Activated T-cell treated with anti-CD3 and anti-CD28 coated beads, Interleukin-2, amount 50 U/mL, for 4 hours (primary cell): ENCODE measurements around the gene SSX2IP. TPM values are rescaled to one million over a fixed set of nuclear protein-coding genes. Genes with fewer than 3 reads are reported as not detected.

Experiments
- ATAC-seq, 2 donors: fragments of 200-7000 bp; cut with Tn5 transposase; one replicate each; pipeline ENCODE4 v1.10.0; 2021
- DNase-seq: peaks from one replicate; pipeline ENCODE4 v3.0.0-alpha.2; 2020
- H3K27me3 Mint-ChIP-seq: one replicate; pipeline ENCODE4 v1.8.0; 2021; ENCODE audit warnings: low read depth, mixed read lengths
- H3K36me3 Mint-ChIP-seq: one replicate; pipeline ENCODE4 v1.8.0; 2022; ENCODE audit warnings: mixed read lengths; ENCODE audit not compliant: insufficient read depth
- H3K4me1 Mint-ChIP-seq: one replicate; pipeline ENCODE4 v1.8.0; 2021; ENCODE audit warnings: low read depth, mixed read lengths
- H3K4me3 Mint-ChIP-seq: one replicate; pipeline ENCODE4 v1.8.0; 2021; ENCODE audit warnings: mild to moderate bottlenecking, moderate library complexity, mixed read lengths
- H3K9me3 Mint-ChIP-seq: one replicate; pipeline ENCODE4 v1.8.0; 2021; ENCODE audit warnings: mixed read lengths
- total RNA-seq, 3 donors: library from RNA; stranded (reverse); gene quantifications; one replicate each; pipeline ENCODE4 v1.2.1, GENCODE V29; 2021

The SSX2IP gene
- total RNA-seq, 3 donors from 2014 or later: 5.7 to 8.7 (median 8.4) TPM

- DNase-seq (no peak), ATAC-seq (no peak)
- no peak overlapping the region for H3K4me3 Mint-ChIP-seq
- no peaks in the 10 kb centered on the region for H3K9me3 Mint-ChIP-seq
- H3K4me1 Mint-ChIP-seq: peaks cover 2% of the 10 kb centered on the region
- H3K36me3 Mint-ChIP-seq: no peaks in the 10 kb centered on the region
- no peaks in the 10 kb centered on the region for H3K27me3 Mint-ChIP-seq
These were observed 30.0 kb upstream of the SSX2IP start for GRCh38 chr1:84720221-84720780.

- Mint-ChIP-seq H3K36me3 (no peaks in the 10 kb centered on the region), H3K4me3 (no peak overlapping the region), H3K27me3 (no peaks in the 10 kb centered on the region), H3K9me3 (no peaks in the 10 kb centered on the region), H3K4me1 (peaks cover 2% of the 10 kb centered on the region)
- DNase-seq (no peak), ATAC-seq (no peak)
These were observed 29.4 kb upstream of the SSX2IP start for GRCh38 chr1:84719543-84720217.

DNA sequence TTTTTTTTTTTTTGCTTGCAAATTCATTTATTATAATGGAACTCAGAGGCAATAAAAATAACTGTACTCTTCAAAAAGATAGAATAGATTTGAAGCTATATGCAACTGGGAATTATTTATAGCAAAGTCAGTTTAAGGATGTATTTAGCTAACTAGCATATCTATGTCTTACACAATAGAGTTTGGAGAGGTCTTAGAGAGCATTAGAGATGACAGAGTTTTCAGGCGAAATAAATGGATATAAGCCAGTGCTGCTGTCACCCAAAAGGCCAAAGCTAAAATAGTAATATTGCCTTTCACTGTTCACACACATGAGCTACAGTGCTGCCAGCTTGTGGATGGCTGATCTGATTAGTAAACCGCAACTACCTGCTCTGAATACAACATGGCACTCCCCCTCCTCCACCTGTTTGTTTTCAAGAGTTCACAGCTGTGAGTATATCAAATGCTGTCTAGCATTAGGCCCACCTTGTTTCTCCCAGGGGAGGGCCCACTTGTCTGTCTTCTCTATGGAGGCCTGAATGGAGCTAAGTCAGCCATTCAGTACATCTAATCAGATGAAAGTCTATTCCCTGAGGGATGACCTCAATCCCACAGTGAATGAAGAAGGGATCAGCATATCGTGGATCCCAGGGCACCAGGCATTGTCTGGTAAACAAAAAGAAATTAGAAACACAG, 25.2 kb upstream of the SSX2IP start:
- Mint-ChIP-seq H3K36me3 (no peaks in the 10 kb centered on the region), H3K4me1 (peaks cover under 1% of the 10 kb centered on the region), H3K4me3 (no peak overlapping the region), H3K9me3 (no peaks in the 10 kb centered on the region), H3K27me3 (no peaks in the 10 kb centered on the region)
- ATAC-seq (no peak), DNase-seq (no peak)

DNA sequence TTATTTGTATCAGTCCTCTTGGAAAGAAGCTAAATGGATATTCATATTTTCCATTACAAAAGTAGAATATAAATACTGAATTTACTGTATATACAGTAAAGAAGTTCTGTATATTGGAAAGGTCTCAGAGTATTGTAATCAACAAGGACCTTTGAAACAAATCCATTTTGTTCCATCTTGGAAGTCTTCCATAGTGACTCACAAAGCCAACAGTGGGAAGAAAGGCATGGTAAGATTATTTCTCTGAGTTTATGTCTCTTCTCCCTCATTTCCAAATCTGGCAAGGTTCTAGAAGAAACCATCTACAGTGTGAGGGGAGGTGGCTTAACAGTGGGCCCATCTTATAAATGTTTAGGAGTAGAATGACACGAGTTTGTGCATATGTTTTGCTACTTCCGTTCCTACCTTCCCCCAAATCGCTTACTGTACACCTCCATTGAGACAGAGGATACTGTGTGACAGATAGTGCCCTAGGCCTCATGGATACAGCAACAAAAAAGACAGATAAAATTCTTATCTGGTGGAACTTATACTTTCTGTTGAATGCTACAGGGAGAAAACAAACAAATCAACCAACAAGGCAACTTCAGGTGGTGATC, 22.1 kb upstream of the SSX2IP start:
- no peaks in the 10 kb centered on the region for H3K9me3 Mint-ChIP-seq

GRCh38 chr1:84711869-84712268, 21.6 kb upstream of the SSX2IP start:
- ATAC-seq: no peak
- H3K36me3 Mint-ChIP-seq: no peaks in the 10 kb centered on the region
- no peak for DNase-seq
- no peaks in the 10 kb centered on the region for H3K27me3 Mint-ChIP-seq
- H3K4me1 Mint-ChIP-seq: no peaks in the 10 kb centered on the region
- no peaks in the 10 kb centered on the region for H3K9me3 Mint-ChIP-seq
- H3K4me3 Mint-ChIP-seq: no peak overlapping the region

More for the DNA sequence above, 22.1 kb upstream of the SSX2IP start:
- ATAC-seq: no peak
- Mint-ChIP-seq H3K36me3 (no peaks in the 10 kb centered on the region), H3K27me3 (no peaks in the 10 kb centered on the region), H3K4me1 (no peaks in the 10 kb centered on the region), H3K4me3 (no peak overlapping the region)
- DNase-seq: no peak

DNA sequence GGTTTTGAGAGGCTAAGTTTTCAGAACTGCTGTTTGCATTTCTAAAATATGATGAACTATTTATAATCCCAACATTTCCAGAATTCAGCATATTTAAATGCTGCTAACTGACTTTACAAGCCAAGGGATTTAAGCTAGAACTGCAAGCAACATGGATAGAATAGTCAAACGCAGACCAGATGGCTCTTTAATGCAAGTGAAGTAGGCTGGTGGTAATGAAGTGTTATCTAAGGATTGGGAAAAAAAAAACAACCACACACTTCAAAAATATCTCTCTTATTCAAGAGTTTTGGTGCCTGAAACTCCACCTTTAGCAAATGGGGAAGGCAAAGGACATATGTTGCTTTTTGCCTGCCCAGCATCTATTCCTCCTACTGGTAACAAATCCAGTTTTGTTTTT, 20.9 kb upstream of the SSX2IP start:
- H3K27me3 Mint-ChIP-seq: no peaks in the 10 kb centered on the region
- H3K4me1 Mint-ChIP-seq: no peaks in the 10 kb centered on the region
- no peak overlapping the region for H3K4me3 Mint-ChIP-seq
- H3K36me3 Mint-ChIP-seq: no peaks in the 10 kb centered on the region
- DNase-seq: no peak
- ATAC-seq: no peak
- H3K9me3 Mint-ChIP-seq: no peaks in the 10 kb centered on the region

DNA sequence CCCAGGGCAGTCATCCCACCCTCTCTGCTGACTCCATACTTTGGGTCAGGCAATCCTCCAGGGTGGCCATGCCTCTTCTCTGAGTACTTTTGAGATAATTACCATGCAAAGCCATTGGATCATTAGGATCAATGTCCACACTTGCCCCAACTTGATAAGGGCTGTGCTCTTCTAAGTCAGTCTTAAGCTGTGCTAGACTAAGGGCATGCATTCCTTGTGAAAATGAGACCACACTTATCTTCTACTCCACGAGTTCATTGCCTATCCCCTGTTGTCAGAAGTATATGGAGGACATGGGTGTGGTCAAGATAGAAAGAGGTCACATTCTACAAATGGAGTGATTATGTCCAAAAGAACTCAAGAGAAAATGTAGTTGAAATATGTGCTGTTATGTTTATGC, 18.9 kb upstream of the SSX2IP start:
- Mint-ChIP-seq H3K36me3 (no peaks in the 10 kb centered on the region), H3K4me1 (no peaks in the 10 kb centered on the region), H3K4me3 (no peak overlapping the region), H3K9me3 (no peaks in the 10 kb centered on the region), H3K27me3 (no peaks in the 10 kb centered on the region)
- ATAC-seq: no peak
- no peak for DNase-seq

DNA sequence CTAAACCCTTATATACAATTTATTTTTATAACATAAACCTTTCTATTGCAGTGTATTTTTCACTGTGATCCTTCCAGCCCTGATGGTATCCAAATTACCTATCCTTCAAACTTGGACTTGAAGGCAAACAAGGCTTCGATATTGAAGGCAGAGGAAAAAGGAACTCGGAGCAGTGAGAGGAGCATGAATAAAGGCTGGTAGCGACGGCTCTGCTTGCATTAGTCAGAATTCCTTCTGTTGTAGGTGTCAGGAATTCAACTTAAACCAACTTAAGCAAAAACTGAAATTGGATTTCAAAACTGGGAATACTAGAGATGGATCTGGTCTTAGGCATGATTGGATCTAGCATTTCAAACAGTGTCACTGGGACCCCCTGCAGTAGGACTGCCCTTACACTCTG, 17.8 kb upstream of the SSX2IP start:
- ATAC-seq: no peak
- H3K9me3 Mint-ChIP-seq: no peaks in the 10 kb centered on the region
- H3K4me3 Mint-ChIP-seq: no peak overlapping the region
- H3K36me3 Mint-ChIP-seq: no peaks in the 10 kb centered on the region
- DNase-seq: no peak
- no peaks in the 10 kb centered on the region for H3K27me3 Mint-ChIP-seq
- H3K4me1 Mint-ChIP-seq: no peaks in the 10 kb centered on the region

DNA sequence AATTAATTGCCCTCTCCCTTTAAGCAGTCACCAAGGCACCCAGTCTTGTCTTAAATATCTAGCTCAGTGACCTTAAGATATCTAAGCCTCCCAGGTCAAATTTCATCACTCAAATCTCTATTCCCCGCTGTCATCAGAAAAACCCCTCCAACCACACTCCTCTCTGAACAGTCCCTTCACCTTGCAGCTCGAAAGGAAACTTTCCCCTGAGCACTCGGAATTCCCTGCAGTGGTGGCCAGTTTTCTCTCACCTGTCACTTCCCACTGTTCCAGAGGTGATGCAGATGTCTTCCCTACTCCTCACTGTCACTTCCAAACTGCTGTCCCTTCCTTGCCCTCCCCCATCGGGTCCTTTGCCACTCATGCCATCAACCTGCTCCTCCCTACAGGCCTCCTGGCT, 15.3 kb upstream of the SSX2IP start:
- H3K27me3 Mint-ChIP-seq: peaks cover 8% of the 10 kb centered on the region
- H3K4me3 Mint-ChIP-seq: no peak overlapping the region
- peaks cover under 1% of the 10 kb centered on the region for H3K4me1 Mint-ChIP-seq
- H3K36me3 Mint-ChIP-seq: no peaks in the 10 kb centered on the region
- no peaks in the 10 kb centered on the region for H3K9me3 Mint-ChIP-seq
- DNase-seq (no peak), ATAC-seq (no peak)

DNA sequence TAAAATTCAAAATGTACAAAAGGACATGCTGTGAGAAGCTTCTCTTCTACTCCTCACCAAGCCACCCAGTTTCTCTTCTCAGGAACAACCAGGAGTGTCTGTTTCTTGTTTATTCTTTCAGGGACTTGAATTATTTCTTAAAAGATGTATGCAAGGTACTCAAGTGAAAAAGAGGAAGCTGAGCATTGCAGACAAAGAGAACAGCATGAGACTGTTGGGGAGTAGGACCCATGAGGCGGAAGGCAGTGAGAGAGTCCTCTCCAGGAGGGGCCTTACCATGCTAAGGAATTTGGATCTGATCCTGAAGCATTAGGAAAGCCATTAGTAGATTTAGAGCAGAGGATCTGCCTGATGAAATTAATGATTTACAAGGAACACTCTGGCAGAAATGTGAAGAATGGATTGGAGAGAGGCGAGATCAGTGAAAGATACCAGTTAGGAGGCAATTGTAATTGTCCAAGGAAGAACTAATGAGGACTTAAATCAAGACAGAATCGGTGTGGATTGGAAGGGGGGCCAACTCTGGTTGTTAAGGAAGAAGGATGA, 14.7 kb upstream of the SSX2IP start:
- peaks cover 8% of the 10 kb centered on the region for H3K27me3 Mint-ChIP-seq
- no peaks in the 10 kb centered on the region for H3K36me3 Mint-ChIP-seq
- H3K4me1 Mint-ChIP-seq: peaks cover 6% of the 10 kb centered on the region
- no peaks in the 10 kb centered on the region for H3K9me3 Mint-ChIP-seq
- no peak overlapping the region for H3K4me3 Mint-ChIP-seq
- no peak for DNase-seq
- no peak for ATAC-seq

DNA sequence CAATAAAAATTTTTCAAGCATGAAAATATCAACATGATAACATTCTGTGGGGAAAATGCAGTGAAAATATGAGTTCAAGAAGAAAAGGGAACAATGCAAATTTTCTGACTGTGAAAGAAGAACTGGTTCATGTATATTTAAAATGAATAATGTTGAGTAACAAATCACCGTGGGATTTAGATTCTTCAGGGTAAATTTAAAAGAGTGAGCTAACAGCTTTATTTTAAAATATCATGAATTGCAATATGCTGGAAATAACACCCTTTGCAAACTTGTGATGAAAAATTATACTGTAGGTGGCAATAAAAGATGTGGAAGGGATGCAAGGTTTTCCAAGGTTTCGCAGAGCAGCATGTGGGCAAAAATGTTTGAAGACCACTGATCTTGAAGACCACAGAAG, 13.2 kb upstream of the SSX2IP start:
- Mint-ChIP-seq H3K36me3 (no peaks in the 10 kb centered on the region), H3K4me3 (no peak overlapping the region), H3K9me3 (no peaks in the 10 kb centered on the region), H3K4me1 (peaks cover 9% of the 10 kb centered on the region), H3K27me3 (peaks cover 8% of the 10 kb centered on the region)
- no peak for ATAC-seq
- no peak for DNase-seq

DNA sequence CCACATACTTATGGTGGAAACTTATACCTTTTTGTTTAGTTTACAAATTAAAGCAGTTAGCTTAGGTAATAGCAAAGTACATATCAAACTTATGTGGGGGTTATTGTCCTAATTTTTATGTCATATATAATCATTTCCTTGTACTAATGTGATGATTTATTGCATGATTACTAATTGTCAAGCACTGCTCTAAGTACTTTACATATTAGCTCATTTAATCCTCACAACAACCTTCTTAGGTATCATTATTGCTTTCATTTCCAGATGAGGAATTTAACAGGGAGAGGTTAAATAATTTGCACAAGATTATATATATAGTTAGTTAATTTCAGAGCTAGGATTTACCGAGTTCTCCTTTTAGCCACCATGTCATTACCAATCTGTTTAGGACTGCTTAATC, 11.9 kb upstream of the SSX2IP start:
- H3K4me1 Mint-ChIP-seq: peaks cover 9% of the 10 kb centered on the region
- no peak for DNase-seq
- no peaks in the 10 kb centered on the region for H3K9me3 Mint-ChIP-seq
- no peak for ATAC-seq
- no peaks in the 10 kb centered on the region for H3K36me3 Mint-ChIP-seq
- H3K4me3 Mint-ChIP-seq: no peak overlapping the region
- H3K27me3 Mint-ChIP-seq: peaks cover 8% of the 10 kb centered on the region

DNA sequence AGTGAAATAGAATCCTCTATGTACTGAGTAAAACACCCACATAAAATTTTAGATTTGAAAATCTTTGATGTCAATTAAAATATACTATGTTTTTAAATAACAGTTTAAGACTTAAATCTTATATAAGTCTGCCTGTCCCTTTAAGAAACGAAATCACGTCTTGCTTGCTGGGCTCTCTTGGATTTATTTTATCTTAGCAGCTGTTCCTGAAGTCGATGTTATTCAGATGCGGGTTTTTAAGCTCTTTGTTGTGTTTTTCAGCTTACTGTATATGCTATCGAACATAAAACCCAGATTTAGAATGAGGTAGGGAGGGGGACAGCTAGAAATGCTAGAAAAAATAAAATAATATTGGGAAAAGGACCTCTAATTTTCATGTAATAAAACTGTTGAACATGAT, 11.1 kb upstream of the SSX2IP start:
- DNase-seq (no peak), ATAC-seq (no peak)
- Mint-ChIP-seq H3K4me3 (no peak overlapping the region), H3K36me3 (no peaks in the 10 kb centered on the region), H3K27me3 (peaks cover 8% of the 10 kb centered on the region), H3K4me1 (peaks cover 9% of the 10 kb centered on the region), H3K9me3 (no peaks in the 10 kb centered on the region)

GRCh38 chr1:84700070-84700469, 9.8 kb upstream of the SSX2IP start:
- Mint-ChIP-seq H3K4me3 (no peak overlapping the region), H3K27me3 (peaks cover 8% of the 10 kb centered on the region), H3K9me3 (no peaks in the 10 kb centered on the region), H3K4me1 (peaks cover 9% of the 10 kb centered on the region), H3K36me3 (no peaks in the 10 kb centered on the region)
- ATAC-seq (no peak), DNase-seq (no peak)
